Coronary artery (tissue), 2 donors: ENCODE measurements around the gene MAFB.
"Not testable (repeated sequence)": the region's sequence is repeated elsewhere in the genome, so short reads cannot be mapped to it uniquely, and the experiment has no call there.

ENCODE experiments used
- DNase-seq: peaks from one replicate; pipeline ENCODE4 v3.0.0-alpha.2; 2017; ENCODE audit warnings: low spot score
- H3K27ac ChIP-seq, 2 donors: fragments of 200-600 bp; sonication (generic); one replicate each; pipeline ENCODE4 v1.5.1; 2016 to 2019
- H3K4me3 ChIP-seq: fragments of 200-600 bp; sonication (generic); 2 replicates; pipeline ENCODE4 v1.5.1; 2016; ENCODE audit warnings: mild to moderate bottlenecking, moderate library complexity
- CTCF ChIP-seq: fragments of 200-600 bp; sonication (generic); IDR thresholded peaks from one replicate; pipeline ENCODE4 v1.5.1; 2019; ENCODE audit warnings: antibody characterized with exemption

MAFB gene

GRCh38 chr20:40689100-40689942 is at the start of gene MAFB:
MAFB (minus strand) TSS chr20:40689236; CDS start chr20:40688850, 386 bp downstream.
- no peak for TF ChIP-seq CTCF
- DNase-seq, result peak; percentile 96
- peak within 1 kb of the TSS; percentile 88 for H3K4me3 ChIP-seq
- H3K27ac ChIP-seq, result peak within 1 kb of the TSS; percentile 87 to 94

- H3K4me3 ChIP-seq, H3K27ac ChIP-seq: not testable (repeated sequence)
Measured at GRCh38 chr20:40736468-40736867, 47.4 kb upstream of the MAFB start.

GRCh38 chr20:40728996-40729395 is 40.0 kb upstream of the MAFB start:
- Histone ChIP-seq H3K27ac (no peak overlapping the region), H3K4me3 (no peak overlapping the region)
- no peak for DNase-seq
- no peak for TF ChIP-seq CTCF

More at GRCh38 chr20:40736468-40736867, 47.4 kb upstream of the MAFB start:
- not testable (repeated sequence) for DNase-seq

GRCh38 chr20:40728470-40728869 is 39.4 kb upstream of the MAFB start:
- no peak for TF ChIP-seq CTCF
- DNase-seq, result no peak
- Histone ChIP-seq H3K27ac (no peak overlapping the region), H3K4me3 (no peak overlapping the region)

GRCh38 chr20:40727960-40728359 is 38.9 kb upstream of the MAFB start:
- no peak for TF ChIP-seq CTCF
- Histone ChIP-seq H3K4me3 (no peak overlapping the region), H3K27ac (no peak overlapping the region)
- no peak for DNase-seq

- TF ChIP-seq CTCF, result no peak
- Histone ChIP-seq H3K4me3 (no peak overlapping the region), H3K27ac (no peak overlapping the region)
- no peak for DNase-seq
Measured at GRCh38 chr20:40726776-40727175, 37.7 kb upstream of the MAFB start.

- Histone ChIP-seq H3K27ac (no peak overlapping the region), H3K4me3 (no peak overlapping the region)
- no peak for TF ChIP-seq CTCF
- DNase-seq, result no peak
Measured at GRCh38 chr20:40724566-40724965, 35.5 kb upstream of the MAFB start.
